Measurements from ENCODE around the gene CLEC1A.

DNA sequence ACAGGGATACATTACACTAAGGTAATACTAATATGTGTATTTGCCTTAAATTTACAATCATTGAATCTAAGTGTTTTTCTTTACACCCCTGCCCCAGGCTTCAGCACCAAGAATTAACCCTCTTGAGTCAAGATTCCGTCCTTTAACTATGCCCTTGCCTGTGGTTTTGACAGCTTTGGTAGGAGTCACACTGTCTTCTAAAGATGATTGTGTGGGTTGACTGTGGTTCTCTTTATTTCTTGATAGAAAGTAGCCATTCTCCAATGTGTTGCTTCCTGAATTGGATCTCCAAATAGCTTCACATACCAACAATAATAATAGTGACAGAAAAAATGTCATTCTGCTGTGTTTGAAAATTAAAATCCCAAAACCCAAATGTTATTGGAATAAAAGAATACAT is 27.6 kb upstream of the CLEC1A start:
- TF ChIP-seq CTCF (IDR thresholded peaks at IDR 0.05; ENCODE audit: poor library complexity) (no peak), EZH2 (IDR thresholded peaks at IDR 0.05; ENCODE audit: borderline replicate concordance) (no peak), EZH2phosphoT487 (IDR thresholded peaks at IDR 0.05; ENCODE audit: low read depth, severe bottlenecking, unreplicated experiment) (no peak)
